Measurements from ENCODE around the gene MRPL20. TPM values are rescaled to one million over a fixed set of nuclear protein-coding genes. Genes with fewer than 3 reads are reported as not detected.
A peak's percentile ranks its signal among the peaks of the same experiment; 100 is the strongest.

The MRPL20 gene
- total and polyA plus RNA-seq, 9 of the 15 experiments (the other 6 are each of a cell fraction or from before 2014, with no cell fraction given): 180 to 671 (median 229) TPM

- CTCF ChIA-PET (ENCODE audit: low intra/inter-chr PET ratio): interaction anchor here (1.5 kb wide), 1 partner anchor 26 kb away, joined by 5 read pairs; the partner anchor contains the start of gene DVL1
- peak overlapping the region; percentile 99 for H3K9ac ChIP-seq (ENCODE audit: insufficient read depth in 1 of 2, low read depth in 2 of 2, low read length in 2 of 2)
- H3K4me1 ChIP-seq (replicated peaks in 1 of 2; ENCODE audit: control insufficient read depth in 2 of 2, insufficient read depth in 2 of 2, low read length in 2 of 2): peaks cover 16 to 59% of the 10 kb centered on the region in 2 experiments
- peak overlapping the region; percentile 97 for H3K27ac ChIP-seq (ENCODE audit: extremely low read depth, low read depth, low read length)
- H3K9me3 ChIP-seq (replicated peaks; ENCODE audit: control insufficient read depth, insufficient read depth, low read depth, low read length): no peaks in the 10 kb centered on the region
- H3K36me3 ChIP-seq (ENCODE audit: control insufficient read depth, insufficient read depth, low read length): peaks cover 26% of the 10 kb centered on the region
- FAIRE-seq (no peak), ATAC-seq (peak; percentile 4), DNase-seq (ENCODE audit: extremely low read depth in 1 of 4, low spot score in 3 of 4) (peak in 2 of 4 experiments; percentile 65 to 66)
- peak overlapping the region; percentile 78 for H2AFZ ChIP-seq (ENCODE audit: low read depth, low read length)
- no peaks in the 10 kb centered on the region for H3K27me3 ChIP-seq (ENCODE audit: control insufficient read depth in 2 of 2, insufficient read depth in 2 of 2, low read length in 2 of 2)
- peak overlapping the region; percentile 100 for H3K4me3 ChIP-seq
- POLR2A ChIA-PET: interaction anchor here (0.6 to 4.2 kb wide), 12 partner anchors 13 to 795 kb away, joined by 3 to 54 read pairs (median 6); partner anchors contain the start of genes CCNL2 and MRPL20
- 2% methylated on average over 4 of the region's 24 CpGs for WGBS (ENCODE audit: insufficient coverage, low coverage, missing lambda C conversion rate)
- in situ Hi-C loops (cut with MboI) (no loop called here), intact Hi-C loops (cut with micrococcal nuclease) (loop anchor here (10.0 kb wide), 1 partner anchor 130 kb away; no protein-coding TSS in a partner anchor)
- no peak for TF ChIP-seq MYBL2 (IDR thresholded peaks at IDR 0.05; ENCODE audit: low read depth)
- TF ChIP-seq MYBL2 (CRISPR knock-in tag; IDR thresholded peaks at IDR 0.05; ENCODE audit: borderline replicate concordance): no peak
- TF ChIP-seq ZBTB7A (IDR thresholded peaks at IDR 0.05; ENCODE audit: borderline replicate concordance, control insufficient read depth, low read depth, low read length): peak; percentile 2; the same call in 1 of the 2 replicates
- TF ChIP-seq RBM14 (IDR thresholded peaks at IDR 0.05; ENCODE audit: borderline replicate concordance, insufficient read depth, low read depth, low read length): peak; percentile 22; the same call in 1 of the 2 replicates
- TF ChIP-seq SIN3A (IDR thresholded peaks at IDR 0.05; ENCODE audit: borderline replicate concordance in 2 of 2, control insufficient read depth in 1 of 2, low read depth in 2 of 2, low read length in 2 of 2): peak in 1 of 2 experiments; percentile 79; a peak in 1 of 4 replicates
- peak; percentile 70; the same call in 1 of the 2 replicates for TF ChIP-seq SRSF3 (IDR thresholded peaks at IDR 0.05; ENCODE audit: insufficient read depth, low read length)
- TF ChIP-seq KDM5B (IDR thresholded peaks at IDR 0.05; ENCODE audit: insufficient replicate concordance, low read depth, low read length): peak; percentile 10
- TF ChIP-seq E2F4 (CRISPR knock-in tag; IDR thresholded peaks at IDR 0.05; ENCODE audit: low read depth): 0 out of 2 replicates have a peak, but pooled peaks have one; percentile 15
- 0 out of 2 replicates have a peak, but pooled peaks have one; percentile 35 for TF ChIP-seq ZNF511 (CRISPR knock-in tag; IDR thresholded peaks at IDR 0.05)
- peak; percentile 10 for TF ChIP-seq PCBP1 (IDR thresholded peaks at IDR 0.05; ENCODE audit: low read depth, low read length, poor library complexity, severe bottlenecking)
- no peak for TF ChIP-seq CHD4 (IDR thresholded peaks at IDR 0.05; ENCODE audit: insufficient read depth, insufficient replicate concordance, low read depth, low read length, poor library complexity, severe bottlenecking)
- peak; percentile 8; the same call in 1 of the 2 replicates for TF ChIP-seq ZNF282 (CRISPR knock-in tag; IDR thresholded peaks at IDR 0.05)
- TF ChIP-seq FOXM1 (IDR thresholded peaks at IDR 0.05; ENCODE audit: low read depth): no peak
- 0 out of 2 replicates have a peak, but pooled peaks have one; percentile 68 for TF ChIP-seq FOXM1 (CRISPR knock-in tag; IDR thresholded peaks at IDR 0.05; ENCODE audit: low read depth)
- 0 out of 2 replicates have a peak, but pooled peaks have one; percentile 5 for TF ChIP-seq ZNF224 (CRISPR knock-in tag; IDR thresholded peaks at IDR 0.05)
- no peak for TF ChIP-seq MCM7 (IDR thresholded peaks at IDR 0.05)
- peak; percentile 53 for TF ChIP-seq EGR1 (conservative IDR thresholded peaks at IDR 0.05)
- no peak for TF ChIP-seq MYC (IDR thresholded peaks at IDR 0.05; ENCODE audit: low read depth, low read length)
- TF ChIP-seq MYC (CRISPR knock-in tag; IDR thresholded peaks at IDR 0.05; ENCODE audit: borderline replicate concordance, low read depth): peak; percentile 25; the same call in 1 of the 2 replicates
- BruUV-seq (replicated peaks): no TSS peak
- H3K4me2 ChIP-seq (ENCODE audit: insufficient read depth, low read length): peak overlapping the region; percentile 89
- H4K20me1 ChIP-seq (replicated peaks; ENCODE audit: control insufficient read depth, insufficient read depth, low read length): peaks cover 7% of the 10 kb centered on the region; the same call in 1 of the 2 replicates
- H3K9me1 ChIP-seq (ENCODE audit: control insufficient read depth, insufficient read depth, low read length): peaks cover 6% of the 10 kb centered on the region
- peaks cover 31% of the 10 kb centered on the region for H3K79me2 ChIP-seq (ENCODE audit: control insufficient read depth, insufficient read depth, low read length)
Observed at GRCh38 chr1:1374589-1374928, 32.5 kb downstream of the MRPL20 start.
